ENCODE measurements around the gene URB1. TPM values are rescaled to one million over a fixed set of nuclear protein-coding genes. Genes with fewer than 3 reads are reported as not detected.
"Not testable (repeated sequence)": the region's sequence is repeated elsewhere in the genome, so short reads cannot be mapped to it uniquely, and the experiment has no call there.

URB1 gene
- 15.9 and 21.7 TPM in 2 replicates for total RNA-seq

- Histone ChIP-seq H3K4me1 (ENCODE audit: insufficient read depth, low read length) (peaks cover 37% of the 10 kb centered on the region), H3K79me2 (ENCODE audit: insufficient read depth, low read length) (peaks cover 41% of the 10 kb centered on the region), H3K4me3 (ENCODE audit: insufficient read depth, low read length) (peak within 1 kb of the TSS; percentile 86), H3K36me3 (ENCODE audit: insufficient read depth, low read length) (peaks cover 5% of the 10 kb centered on the region), H3K4me2 (ENCODE audit: insufficient read depth, low read length) (peak within 1 kb of the TSS; percentile 98), H4K20me1 (ENCODE audit: insufficient read depth, low read length) (peaks cover 26% of the 10 kb centered on the region), H2AFZ (ENCODE audit: low read length) (peak within 1 kb of the TSS; percentile 91), H3K9me3 (ENCODE audit: low read depth, low read length) (no peaks in the 10 kb centered on the region), H3K27me3 (ENCODE audit: insufficient read depth, low read length) (peaks cover 6% of the 10 kb centered on the region), H3K27ac (ENCODE audit: low read depth, low read length) (peak within 1 kb of the TSS; percentile 78)
- no peak for TF ChIP-seq CTCF (IDR thresholded peaks at IDR 0.05; ENCODE audit: extremely low read depth, low read depth, low read length)
- DNase-seq (ENCODE audit: insufficient read length, low spot score, missing footprints), result peak; percentile 94
Observed at GRCh38 chr21:32392880-32393676, at the start of gene URB1. Gene URB1 (minus strand): TSS chr21:32393012. CDS start chr21:32392910, 102 bp downstream.

GRCh38 chr21:32437729-32438128, 44.9 kb upstream of the URB1 start:
- Histone ChIP-seq H3K4me3 (ENCODE audit: insufficient read depth, low read length) (no peak overlapping the region), H4K20me1 (ENCODE audit: insufficient read depth, low read length) (no peaks in the 10 kb centered on the region), H3K36me3 (ENCODE audit: insufficient read depth, low read length) (no peaks in the 10 kb centered on the region), H3K27me3 (ENCODE audit: insufficient read depth, low read length) (no peaks in the 10 kb centered on the region), H2AFZ (ENCODE audit: low read length) (no peak overlapping the region), H3K4me1 (ENCODE audit: insufficient read depth, low read length) (peaks cover 8% of the 10 kb centered on the region), H3K27ac (ENCODE audit: low read depth, low read length) (no peak overlapping the region), H3K9me3 (ENCODE audit: low read depth, low read length) (no peaks in the 10 kb centered on the region), H3K79me2 (ENCODE audit: insufficient read depth, low read length) (peaks cover 11% of the 10 kb centered on the region), H3K4me2 (ENCODE audit: insufficient read depth, low read length) (no peak overlapping the region)
- peak; percentile 18 for DNase-seq (ENCODE audit: insufficient read length, low spot score, missing footprints)
- TF ChIP-seq CTCF (IDR thresholded peaks at IDR 0.05; ENCODE audit: extremely low read depth, low read depth, low read length), result no peak

- H2AFZ ChIP-seq (ENCODE audit: low read length); H3K36me3 ChIP-seq (ENCODE audit: insufficient read depth, low read length); H3K4me1 ChIP-seq (ENCODE audit: insufficient read depth, low read length); H3K27ac ChIP-seq (ENCODE audit: low read depth, low read length); H3K4me3 ChIP-seq (ENCODE audit: insufficient read depth, low read length); H4K20me1 ChIP-seq (ENCODE audit: insufficient read depth, low read length); H3K27me3 ChIP-seq (ENCODE audit: insufficient read depth, low read length); DNase-seq (ENCODE audit: insufficient read length, low spot score, missing footprints); H3K9me3 ChIP-seq (ENCODE audit: low read depth, low read length); H3K4me2 ChIP-seq (ENCODE audit: insufficient read depth, low read length): not testable (repeated sequence)
- peaks cover 20% of the 10 kb centered on the region for H3K79me2 ChIP-seq (ENCODE audit: insufficient read depth, low read length)
Observed at GRCh38 chr21:32432982-32433660, 40.3 kb upstream of the URB1 start.

GRCh38 chr21:32427958-32428623, 35.3 kb upstream of the URB1 start:
- Histone ChIP-seq H3K27ac (ENCODE audit: low read depth, low read length) (peak overlapping the region; percentile 89), H3K79me2 (ENCODE audit: insufficient read depth, low read length) (peaks cover 22% of the 10 kb centered on the region), H3K9me3 (ENCODE audit: low read depth, low read length) (no peaks in the 10 kb centered on the region), H3K36me3 (ENCODE audit: insufficient read depth, low read length) (no peaks in the 10 kb centered on the region), H3K4me3 (ENCODE audit: insufficient read depth, low read length) (no peak overlapping the region), H3K4me1 (ENCODE audit: insufficient read depth, low read length) (peaks cover 53% of the 10 kb centered on the region), H3K27me3 (ENCODE audit: insufficient read depth, low read length) (no peaks in the 10 kb centered on the region), H2AFZ (ENCODE audit: low read length) (no peak overlapping the region), H3K4me2 (ENCODE audit: insufficient read depth, low read length) (no peak overlapping the region), H4K20me1 (ENCODE audit: insufficient read depth, low read length) (no peaks in the 10 kb centered on the region)
- TF ChIP-seq CTCF (IDR thresholded peaks at IDR 0.05; ENCODE audit: extremely low read depth, low read depth, low read length), result no peak
- DNase-seq (ENCODE audit: insufficient read length, low spot score, missing footprints), result no peak
